ENCODE data around the gene EYS.
"Not testable (repeated sequence)": the region's sequence is repeated elsewhere in the genome, so short reads cannot be mapped to it uniquely, and the experiment has no call there.

The EYS gene

GRCh38 chr6:64527899-64528298 lies 1179.1 kb downstream of the EYS start:
- no peak for DNase-seq

DNA sequence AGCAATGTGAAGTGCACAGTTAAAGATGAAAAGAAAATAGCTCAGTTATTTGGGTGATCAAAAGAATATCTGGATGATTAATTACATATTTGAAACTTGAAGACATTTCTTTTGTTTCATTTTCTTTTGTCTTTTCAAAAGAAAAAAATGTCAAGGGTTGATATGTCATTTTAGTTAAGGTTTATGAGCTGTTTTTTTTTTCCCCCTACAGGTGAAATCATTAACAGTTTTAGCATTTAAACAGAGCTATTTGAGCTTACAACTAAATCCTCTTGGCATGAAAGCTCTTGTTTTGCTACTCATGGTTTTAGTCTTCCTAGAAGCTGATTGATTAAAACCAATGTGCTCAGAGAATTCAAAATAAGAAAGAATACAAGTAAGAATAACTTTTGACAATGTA lies 1184.2 kb downstream of the EYS start:
- no peak for DNase-seq

GRCh38 chr6:64520050-64520449 lies 1187.0 kb downstream of the EYS start:
- no peak for DNase-seq

- DNase-seq = no peak
These were observed 1190.6 kb downstream of the EYS start for GRCh38 chr6:64516393-64516792.

GRCh38 chr6:64507661-64508060 lies 1199.4 kb downstream of the EYS start:
- no peak for DNase-seq

DNA sequence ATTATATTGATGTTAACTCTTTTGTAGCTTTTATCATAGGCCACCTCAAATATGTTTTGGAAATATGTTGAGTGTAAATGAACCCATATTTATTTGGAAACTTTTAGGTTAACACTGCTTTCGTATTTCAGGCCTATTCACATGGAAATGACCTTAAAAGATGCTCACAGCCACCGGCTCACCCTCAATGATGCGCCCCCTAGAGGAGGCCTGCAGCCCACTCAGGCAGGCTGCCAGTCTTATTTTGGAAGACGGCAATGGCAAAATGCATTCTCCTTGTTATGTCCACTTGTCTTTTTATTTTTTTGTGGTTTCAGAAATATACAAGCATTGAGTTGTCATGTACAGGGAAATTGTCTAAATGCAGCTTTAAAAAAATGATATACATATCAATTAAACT lies 1201.7 kb downstream of the EYS start:
- DNase-seq = no peak

DNA sequence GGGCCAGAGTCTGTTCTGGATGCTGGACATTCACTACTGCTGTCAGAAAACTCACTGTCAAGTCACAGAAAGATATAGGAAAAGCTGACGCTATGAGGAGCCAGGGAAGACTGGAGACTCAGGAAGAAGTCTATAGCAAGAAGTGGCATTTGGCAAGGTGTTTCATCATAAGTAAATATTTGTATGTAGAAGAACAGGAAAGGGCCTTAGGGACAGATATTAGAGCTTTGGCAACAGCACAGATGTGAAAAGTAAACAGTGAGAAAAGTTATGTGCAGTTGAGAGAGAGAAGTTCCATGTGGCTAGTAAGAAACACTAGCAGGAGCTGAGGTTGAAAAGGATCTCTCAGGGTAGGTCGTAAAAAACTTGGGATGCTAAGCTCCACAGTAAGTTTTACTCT lies 1202.5 kb downstream of the EYS start:
- no peak for DNase-seq

- no peak for DNase-seq
These were observed 1204.2 kb downstream of the EYS start for GRCh38 chr6:64502801-64503200.

GRCh38 chr6:64497634-64498033 lies 1209.4 kb downstream of the EYS start:
- DNase-seq = no peak

DNA sequence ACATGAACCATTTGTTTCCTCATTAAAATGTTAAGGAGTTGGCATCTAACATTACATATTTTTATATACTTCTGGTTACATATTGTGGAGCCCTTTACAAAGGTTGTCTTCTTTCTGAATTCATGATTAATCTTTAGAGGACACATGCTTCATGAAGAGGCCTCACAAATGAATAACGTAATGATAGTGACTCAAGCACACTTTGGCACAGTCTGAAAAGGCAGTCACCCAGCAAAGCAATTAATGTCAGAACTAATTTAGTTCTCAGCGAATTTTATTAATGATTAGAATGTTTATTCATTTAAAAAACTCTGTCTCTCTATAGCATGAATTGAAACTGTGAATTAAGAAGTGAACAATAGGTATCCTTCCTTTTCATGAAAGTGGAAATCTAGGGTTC lies 1217.3 kb downstream of the EYS start:
- DNase-seq = no peak

DNA sequence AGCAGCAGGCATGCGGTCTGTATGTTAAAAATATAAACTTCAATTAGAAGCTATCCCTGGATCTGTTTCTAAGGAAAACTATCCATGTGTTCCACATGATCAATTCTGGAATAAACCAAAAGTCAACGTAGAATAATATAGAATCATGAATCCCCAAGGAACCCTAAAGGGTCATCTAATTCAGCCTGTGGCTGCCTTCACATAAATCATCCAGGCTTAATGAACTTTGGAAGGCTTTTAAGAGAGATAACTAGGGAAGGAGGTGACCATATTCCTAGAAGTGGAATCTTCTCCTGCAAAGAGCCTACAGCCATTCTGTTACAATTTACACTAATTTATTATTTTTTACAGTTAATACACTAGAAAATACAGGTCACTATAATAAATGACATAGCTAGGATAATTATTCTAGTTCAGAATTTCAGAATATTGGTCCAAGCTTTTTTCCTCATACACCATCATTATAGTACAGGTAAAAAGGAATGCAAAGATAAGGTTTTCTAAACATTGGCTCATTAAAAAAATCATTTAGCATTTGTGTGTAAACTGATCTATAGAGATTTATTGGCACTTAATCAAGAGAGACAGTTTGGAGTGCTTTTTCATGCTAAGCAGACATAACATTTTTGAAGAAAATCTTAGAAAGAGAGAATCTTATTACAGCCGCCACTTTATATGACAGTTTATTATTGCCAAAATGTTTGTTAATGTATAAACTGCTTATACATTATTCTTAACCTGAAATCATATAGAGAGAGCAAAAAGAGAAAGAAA lies 1220.3 kb downstream of the EYS start:
- DNase-seq = no peak

DNA sequence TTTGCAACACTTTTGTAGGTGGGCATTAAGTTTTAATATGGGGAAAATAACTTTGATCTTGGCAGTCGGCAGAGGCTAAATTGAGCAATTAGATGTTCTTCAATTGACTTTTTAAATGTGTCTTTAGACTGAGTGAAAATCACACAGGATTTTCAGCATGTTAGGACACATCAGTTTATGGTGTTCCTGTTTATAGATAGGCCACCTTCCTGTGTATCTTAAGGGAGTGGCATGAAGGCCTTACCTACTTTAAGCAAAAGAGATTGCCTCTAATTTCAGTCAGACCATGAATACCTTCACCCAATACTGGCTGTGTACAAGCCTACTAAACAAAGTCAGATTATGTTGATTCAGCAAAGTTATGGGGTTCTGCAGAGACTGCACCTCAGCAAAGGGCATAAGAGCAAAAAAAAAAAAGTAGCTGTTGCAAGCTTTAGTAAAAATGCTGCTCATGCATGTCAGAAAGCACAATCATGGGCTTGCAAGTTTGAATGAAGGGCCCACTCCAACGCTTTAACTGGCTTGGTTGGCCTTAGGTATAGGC lies 1223.0 kb downstream of the EYS start:
- no peak for DNase-seq

- no peak for DNase-seq
These were observed 1224.4 kb downstream of the EYS start for GRCh38 chr6:64482631-64483030.

GRCh38 chr6:64479134-64479533 lies 1227.9 kb downstream of the EYS start:
- DNase-seq = no peak

DNA sequence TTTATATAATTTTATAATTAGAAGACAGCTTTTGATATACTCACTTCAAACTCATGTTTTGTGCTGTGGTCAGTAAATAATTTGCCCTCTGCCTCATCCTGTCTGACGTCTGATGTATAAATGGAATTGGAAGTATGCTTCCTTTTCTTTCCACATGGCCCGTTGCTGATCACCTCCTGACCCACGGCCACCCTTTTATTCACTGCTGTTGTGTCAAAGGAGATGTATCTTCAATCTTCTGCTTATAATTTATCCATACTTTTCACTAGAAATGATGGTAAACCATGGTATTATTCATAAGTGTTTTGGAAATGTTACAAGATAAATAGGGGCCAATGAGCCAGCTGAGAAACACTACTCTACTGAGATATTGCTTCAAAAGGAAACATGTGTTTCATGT lies 1229.6 kb downstream of the EYS start:
- no peak for DNase-seq

- no peak for DNase-seq
These were observed 1230.1 kb downstream of the EYS start for GRCh38 chr6:64476935-64477334.

GRCh38 chr6:64469405-64469804 lies 1237.6 kb downstream of the EYS start:
- DNase-seq = not testable (repeated sequence)

- no peak for DNase-seq
These were observed 1239.4 kb downstream of the EYS start for GRCh38 chr6:64467656-64468055.

GRCh38 chr6:64459411-64459944 lies 1247.5 kb downstream of the EYS start:
- no peak for DNase-seq

GRCh38 chr6:64448101-64448500 lies 1258.9 kb downstream of the EYS start:
- DNase-seq = not testable (repeated sequence)

- no peak for DNase-seq
These were observed 1262.0 kb downstream of the EYS start for GRCh38 chr6:64445038-64445437.

DNA sequence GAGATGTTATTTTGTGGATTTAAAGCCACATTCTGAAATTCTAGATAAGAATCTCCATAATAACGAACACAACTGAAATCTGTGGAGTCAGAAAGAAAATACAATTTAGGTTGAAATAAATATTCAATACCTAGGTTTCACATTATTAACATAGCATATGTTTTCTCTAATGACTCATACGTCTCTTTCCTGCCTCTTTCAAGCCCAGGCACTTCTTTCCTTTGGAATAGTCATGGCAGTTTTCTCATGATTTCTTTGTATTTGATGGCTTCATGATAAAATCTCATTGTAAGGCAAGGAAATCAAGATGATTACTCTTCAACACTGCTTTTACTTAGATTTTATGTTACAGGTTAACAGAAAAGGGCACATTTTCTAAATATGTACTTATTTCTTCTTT lies 1267.8 kb downstream of the EYS start:
- no peak for DNase-seq

- DNase-seq = no peak
These were observed 1269.0 kb downstream of the EYS start for GRCh38 chr6:64437996-64438395.

DNA sequence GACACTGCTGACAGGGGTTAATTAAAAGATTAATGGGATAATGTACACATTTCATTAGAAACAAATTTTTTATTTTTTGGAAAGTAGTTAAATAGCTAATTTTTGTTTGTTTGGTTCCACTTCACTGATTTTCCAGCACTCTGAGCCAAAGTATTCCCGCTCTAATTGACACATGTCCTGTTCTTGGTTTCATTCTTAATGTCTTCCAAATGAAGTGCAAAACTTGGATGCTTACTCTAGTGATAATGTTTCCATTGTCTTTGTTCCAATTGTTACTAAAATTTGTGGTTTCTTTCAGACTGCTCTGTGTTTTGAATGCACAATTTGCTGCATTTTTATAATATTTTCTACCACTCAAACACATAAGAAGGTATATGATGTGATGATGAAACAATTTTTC lies 1277.1 kb downstream of the EYS start:
- DNase-seq = no peak

GRCh38 chr6:64428186-64428585 lies 1278.8 kb downstream of the EYS start:
- DNase-seq = no peak
